Endothelial cell (in vitro differentiated cells): ENCODE results near the gene NMNAT2. TPM values are rescaled to one million over a fixed set of nuclear protein-coding genes. Genes with fewer than 3 reads are reported as not detected.

Source experiments
- DNase-seq: peaks from one replicate; pipeline ENCODE4 v3.0.0; 2021; ENCODE audit warnings: low spot score
- H3K27ac Mint-ChIP-seq: one replicate; pipeline ENCODE4 v1.8.0; 2021; ENCODE audit warnings: mixed read lengths, inconsistent platforms; ENCODE audit not compliant: unreplicated experiment
- H3K27me3 Mint-ChIP-seq: one replicate; pipeline ENCODE4 v1.8.0; 2021; ENCODE audit warnings: mild to moderate bottlenecking, moderate library complexity, mixed read lengths, inconsistent platforms; ENCODE audit not compliant: unreplicated experiment
- H3K36me3 Mint-ChIP-seq: one replicate; pipeline ENCODE4 v1.8.0; 2021; ENCODE audit warnings: mild to moderate bottlenecking, low read depth, mixed read lengths, inconsistent platforms; ENCODE audit not compliant: unreplicated experiment
- H3K4me1 Mint-ChIP-seq: one replicate; pipeline ENCODE4 v1.8.0; 2021; ENCODE audit warnings: mild to moderate bottlenecking, mixed read lengths, inconsistent platforms; ENCODE audit not compliant: unreplicated experiment
- H3K4me3 Mint-ChIP-seq: one replicate; pipeline ENCODE4 v1.8.0; 2021; ENCODE audit warnings: mild to moderate bottlenecking, mixed read lengths, inconsistent platforms; ENCODE audit not compliant: unreplicated experiment
- H3K9me3 Mint-ChIP-seq: one replicate; pipeline ENCODE4 v1.8.0; 2021; ENCODE audit warnings: mixed read lengths, inconsistent platforms; ENCODE audit not compliant: unreplicated experiment
- total RNA-seq: library from RNA; stranded (reverse); fragmentation: NEBNext Ultra II Directional; extraction: Animal tissue kit (Norgen Biotek cat#: 25700); gene quantifications from one replicate; pipeline ENCODE4 v1.2.1, GENCODE V29; 2021; ENCODE audit not compliant: unreplicated experiment
- TF ChIP-seq, protein P1 (sequence below): fragments of 200-600 bp; sonication (generic); IDR thresholded peaks from one replicate; pipeline ENCODE4 v1.5.0; 2021; ENCODE audit warnings: antibody characterized with exemption; ENCODE audit not compliant: unreplicated experiment

Gene NMNAT2
- total RNA-seq, 1 donor from 2014 or later = 1.7 TPM

DNA sequence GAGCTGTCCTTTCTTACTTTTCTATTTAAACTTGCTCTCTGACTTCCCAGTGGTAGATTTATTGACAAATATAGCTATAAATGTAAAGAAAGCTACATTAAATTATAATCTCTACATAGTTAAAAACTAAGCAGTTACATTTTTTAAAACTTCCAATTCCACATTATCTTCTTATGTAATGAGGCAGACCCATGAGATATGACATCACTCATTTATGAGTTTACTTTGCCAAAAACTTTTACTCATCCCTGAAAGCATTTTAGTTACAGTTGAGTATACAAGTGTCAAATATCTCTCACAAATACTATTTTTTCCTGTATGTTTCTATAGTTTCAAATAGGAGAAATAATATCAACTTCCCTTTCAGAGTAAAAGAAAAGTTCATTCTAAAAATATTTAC lies 3.8 kb downstream of the NMNAT2 start:
- Mint-ChIP-seq H3K36me3 (peaks cover 4% of the 10 kb centered on the region), H3K27me3 (peaks cover 11% of the 10 kb centered on the region)

DNA sequence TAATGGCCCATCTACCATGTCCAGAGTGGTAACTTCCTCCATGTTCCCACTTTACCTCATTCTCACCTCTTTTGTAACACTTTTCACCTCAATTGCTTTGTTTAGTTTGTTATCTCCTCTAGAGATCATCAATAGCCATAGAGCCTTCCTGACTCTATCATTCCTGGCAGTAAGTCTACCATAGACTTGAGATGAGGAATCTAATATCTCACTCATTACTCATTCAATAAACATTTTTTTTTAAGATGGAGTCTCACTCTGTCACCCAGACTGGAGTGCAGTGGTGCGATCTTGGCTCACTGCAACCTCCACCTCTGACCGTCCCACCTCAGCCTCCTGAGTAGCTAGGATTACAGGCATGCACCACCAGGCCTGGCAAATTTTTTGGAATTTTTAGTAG lies 7.1 kb downstream of the NMNAT2 start:
- no peak overlapping the region for H3K4me3 Mint-ChIP-seq
- no peak for DNase-seq
- H3K9me3 Mint-ChIP-seq = no peaks in the 10 kb centered on the region
- TF ChIP-seq, protein P1, sequence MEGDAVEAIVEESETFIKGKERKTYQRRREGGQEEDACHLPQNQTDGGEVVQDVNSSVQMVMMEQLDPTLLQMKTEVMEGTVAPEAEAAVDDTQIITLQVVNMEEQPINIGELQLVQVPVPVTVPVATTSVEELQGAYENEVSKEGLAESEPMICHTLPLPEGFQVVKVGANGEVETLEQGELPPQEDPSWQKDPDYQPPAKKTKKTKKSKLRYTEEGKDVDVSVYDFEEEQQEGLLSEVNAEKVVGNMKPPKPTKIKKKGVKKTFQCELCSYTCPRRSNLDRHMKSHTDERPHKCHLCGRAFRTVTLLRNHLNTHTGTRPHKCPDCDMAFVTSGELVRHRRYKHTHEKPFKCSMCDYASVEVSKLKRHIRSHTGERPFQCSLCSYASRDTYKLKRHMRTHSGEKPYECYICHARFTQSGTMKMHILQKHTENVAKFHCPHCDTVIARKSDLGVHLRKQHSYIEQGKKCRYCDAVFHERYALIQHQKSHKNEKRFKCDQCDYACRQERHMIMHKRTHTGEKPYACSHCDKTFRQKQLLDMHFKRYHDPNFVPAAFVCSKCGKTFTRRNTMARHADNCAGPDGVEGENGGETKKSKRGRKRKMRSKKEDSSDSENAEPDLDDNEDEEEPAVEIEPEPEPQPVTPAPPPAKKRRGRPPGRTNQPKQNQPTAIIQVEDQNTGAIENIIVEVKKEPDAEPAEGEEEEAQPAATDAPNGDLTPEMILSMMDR = no peak
- H3K4me1 Mint-ChIP-seq = peaks cover 3% of the 10 kb centered on the region
- H3K27ac Mint-ChIP-seq = no peak overlapping the region
- no peaks in the 10 kb centered on the region for H3K36me3 Mint-ChIP-seq
- no peaks in the 10 kb centered on the region for H3K27me3 Mint-ChIP-seq

More for the DNA sequence above, 3.8 kb downstream of the NMNAT2 start:
- DNase-seq = no peak
- Mint-ChIP-seq H3K9me3 (no peaks in the 10 kb centered on the region), H3K4me3 (no peak overlapping the region), H3K4me1 (peaks cover 22% of the 10 kb centered on the region), H3K27ac (no peak overlapping the region)
- TF ChIP-seq, protein P1 = no peak

GRCh38 chr1:183407961-183408360 lies 10.2 kb downstream of the NMNAT2 start:
- H3K27me3 Mint-ChIP-seq = no peaks in the 10 kb centered on the region
- H3K9me3 Mint-ChIP-seq = no peaks in the 10 kb centered on the region
- no peaks in the 10 kb centered on the region for H3K36me3 Mint-ChIP-seq
- TF ChIP-seq, protein P1 = no peak
- H3K27ac Mint-ChIP-seq = no peak overlapping the region
- H3K4me1 Mint-ChIP-seq = peaks cover 14% of the 10 kb centered on the region
- H3K4me3 Mint-ChIP-seq = no peak overlapping the region
- DNase-seq = no peak

GRCh38 chr1:183407474-183407873 lies 10.7 kb downstream of the NMNAT2 start:
- peaks cover 14% of the 10 kb centered on the region for H3K4me1 Mint-ChIP-seq
- no peaks in the 10 kb centered on the region for H3K27me3 Mint-ChIP-seq
- H3K36me3 Mint-ChIP-seq = no peaks in the 10 kb centered on the region
- no peak overlapping the region for H3K27ac Mint-ChIP-seq
- no peak for DNase-seq
- H3K4me3 Mint-ChIP-seq = no peak overlapping the region
- TF ChIP-seq, protein P1 = no peak
- H3K9me3 Mint-ChIP-seq = no peaks in the 10 kb centered on the region

- Mint-ChIP-seq H3K27me3 (no peaks in the 10 kb centered on the region), H3K4me3 (no peak overlapping the region), H3K9me3 (no peaks in the 10 kb centered on the region), H3K36me3 (no peaks in the 10 kb centered on the region), H3K27ac (no peak overlapping the region), H3K4me1 (peaks cover 14% of the 10 kb centered on the region)
- no peak for DNase-seq
- TF ChIP-seq, protein P1 = no peak
These were observed 13.7 kb downstream of the NMNAT2 start for GRCh38 chr1:183404476-183404875.
